ENCODE measurements around the gene SULT1E1. TPM values are rescaled to one million over a fixed set of nuclear protein-coding genes. Genes with fewer than 3 reads are reported as not detected.

SULT1E1 gene
- total RNA-seq, 2 experiments from 2014 or later: not detected

DNA sequence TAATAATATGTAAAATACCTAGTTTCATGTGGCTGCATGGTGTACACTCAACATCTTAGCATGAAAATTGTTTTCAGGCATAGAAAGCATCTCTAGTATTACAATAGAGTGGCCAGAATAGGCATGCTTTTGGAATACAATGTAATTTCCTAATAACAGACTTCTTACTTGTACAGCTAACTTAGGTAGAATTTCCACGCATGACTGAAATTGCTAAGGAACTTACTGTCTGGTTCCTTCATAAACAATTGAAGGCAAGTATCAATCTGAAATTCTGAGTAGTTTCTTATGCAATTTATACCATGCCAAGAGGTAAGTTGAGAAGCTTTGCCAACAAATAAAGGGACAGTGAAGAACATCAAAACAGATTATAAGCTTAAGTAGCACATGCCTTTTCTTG is 26.7 kb downstream of the SULT1E1 start:
- DNase-seq (no peak), ATAC-seq (ENCODE audit: poor library complexity) (no peak)
- Mint-ChIP-seq H3K27ac (no peak overlapping the region), H3K4me3 (no peak overlapping the region), H3K4me1 (ENCODE audit: low read depth) (peaks cover 19% of the 10 kb centered on the region), H3K27me3 (no peaks in the 10 kb centered on the region), H3K36me3 (ENCODE audit: low read depth) (no peaks in the 10 kb centered on the region), H3K9me3 (no peaks in the 10 kb centered on the region)
- intact Hi-C loops (cut with DNase I, micrococcal nuclease): no loop called here
- TF ChIP-seq, protein P1, sequence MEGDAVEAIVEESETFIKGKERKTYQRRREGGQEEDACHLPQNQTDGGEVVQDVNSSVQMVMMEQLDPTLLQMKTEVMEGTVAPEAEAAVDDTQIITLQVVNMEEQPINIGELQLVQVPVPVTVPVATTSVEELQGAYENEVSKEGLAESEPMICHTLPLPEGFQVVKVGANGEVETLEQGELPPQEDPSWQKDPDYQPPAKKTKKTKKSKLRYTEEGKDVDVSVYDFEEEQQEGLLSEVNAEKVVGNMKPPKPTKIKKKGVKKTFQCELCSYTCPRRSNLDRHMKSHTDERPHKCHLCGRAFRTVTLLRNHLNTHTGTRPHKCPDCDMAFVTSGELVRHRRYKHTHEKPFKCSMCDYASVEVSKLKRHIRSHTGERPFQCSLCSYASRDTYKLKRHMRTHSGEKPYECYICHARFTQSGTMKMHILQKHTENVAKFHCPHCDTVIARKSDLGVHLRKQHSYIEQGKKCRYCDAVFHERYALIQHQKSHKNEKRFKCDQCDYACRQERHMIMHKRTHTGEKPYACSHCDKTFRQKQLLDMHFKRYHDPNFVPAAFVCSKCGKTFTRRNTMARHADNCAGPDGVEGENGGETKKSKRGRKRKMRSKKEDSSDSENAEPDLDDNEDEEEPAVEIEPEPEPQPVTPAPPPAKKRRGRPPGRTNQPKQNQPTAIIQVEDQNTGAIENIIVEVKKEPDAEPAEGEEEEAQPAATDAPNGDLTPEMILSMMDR (IDR thresholded peaks at IDR 0.05): no peak
- no peak overlapping the region for H3K4me3 ChIP-seq (ENCODE audit: low read length)
- no peaks in the 10 kb centered on the region for H3K36me3 ChIP-seq (ENCODE audit: insufficient read depth, low read length)
- peaks cover 0 to 3% of the 10 kb centered on the region in 2 experiments for H3K9me3 ChIP-seq (ENCODE audit: control insufficient read depth in 1 of 2, insufficient read depth in 1 of 2, low read length in 2 of 2)
- H3K4me1 ChIP-seq (ENCODE audit: insufficient read depth, low read length): peaks cover 12% of the 10 kb centered on the region
- no peak overlapping the region for H3K27ac ChIP-seq (ENCODE audit: low read depth in 1 of 2, low read length in 2 of 2)
- POLR2A ChIA-PET: no interaction called here
- CTCF ChIA-PET: no interaction called here
- no peaks in the 10 kb centered on the region for H3K27me3 ChIP-seq (ENCODE audit: control insufficient read depth in 1 of 2, insufficient read depth in 2 of 2, low read length in 2 of 2)

DNA sequence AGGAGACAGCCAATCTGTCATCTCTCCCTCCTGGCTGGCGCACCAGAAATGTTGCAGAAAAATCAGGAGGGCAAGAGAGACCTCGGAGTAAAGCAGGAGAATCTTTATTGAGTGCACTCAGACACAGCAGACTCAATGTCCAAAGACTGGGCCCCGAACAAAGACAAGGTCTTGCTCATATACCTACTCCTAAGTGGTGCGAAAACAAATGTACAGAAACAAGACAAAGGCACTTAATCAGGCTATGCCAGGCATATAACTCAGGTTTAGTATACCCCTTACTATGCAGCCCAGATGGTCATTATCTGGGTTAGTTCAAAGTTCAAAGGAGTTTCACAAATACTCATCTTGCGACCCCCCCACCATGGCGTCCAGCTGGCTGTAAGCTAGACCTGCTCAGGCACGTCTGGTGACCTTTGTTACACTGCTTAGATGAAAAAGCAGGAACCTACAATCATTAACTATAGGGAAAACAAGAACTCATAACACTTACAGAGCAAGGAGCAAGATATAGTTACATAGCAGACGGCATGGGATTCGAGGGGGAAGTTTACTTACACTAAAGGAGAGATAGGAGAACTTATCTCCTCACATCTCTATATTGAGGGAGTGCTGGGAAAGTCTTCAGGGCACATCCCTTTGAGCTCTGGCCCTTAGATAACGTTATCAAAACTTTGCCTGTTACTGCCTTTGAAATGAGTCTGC is 27.5 kb downstream of the SULT1E1 start:
- Mint-ChIP-seq H3K9me3 (no peaks in the 10 kb centered on the region), H3K27ac (no peak overlapping the region), H3K4me3 (peak overlapping the region; percentile 28), H3K27me3 (no peaks in the 10 kb centered on the region), H3K4me1 (ENCODE audit: low read depth) (peaks cover 19% of the 10 kb centered on the region), H3K36me3 (ENCODE audit: low read depth) (no peaks in the 10 kb centered on the region)
- H3K4me1 ChIP-seq (ENCODE audit: insufficient read depth, low read length): peaks cover 12% of the 10 kb centered on the region
- ChIA-PET CTCF (no interaction called here), POLR2A (no interaction called here)
- H3K27me3 ChIP-seq (ENCODE audit: control insufficient read depth in 1 of 2, insufficient read depth in 2 of 2, low read length in 2 of 2): no peaks in the 10 kb centered on the region
- H3K4me3 ChIP-seq (ENCODE audit: low read length): no peak overlapping the region
- no peaks in the 10 kb centered on the region for H3K36me3 ChIP-seq (ENCODE audit: insufficient read depth, low read length)
- H3K27ac ChIP-seq (ENCODE audit: low read depth in 1 of 2, low read length in 2 of 2): no peak overlapping the region
- intact Hi-C loops (cut with DNase I, micrococcal nuclease): no loop called here
- no peak for DNase-seq
- H3K9me3 ChIP-seq (ENCODE audit: control insufficient read depth in 1 of 2, insufficient read depth in 1 of 2, low read length in 2 of 2): peaks cover 0 to 3% of the 10 kb centered on the region in 2 experiments
- TF ChIP-seq, protein P1 (IDR thresholded peaks at IDR 0.05): no peak
- no peak for ATAC-seq (ENCODE audit: poor library complexity)

DNA sequence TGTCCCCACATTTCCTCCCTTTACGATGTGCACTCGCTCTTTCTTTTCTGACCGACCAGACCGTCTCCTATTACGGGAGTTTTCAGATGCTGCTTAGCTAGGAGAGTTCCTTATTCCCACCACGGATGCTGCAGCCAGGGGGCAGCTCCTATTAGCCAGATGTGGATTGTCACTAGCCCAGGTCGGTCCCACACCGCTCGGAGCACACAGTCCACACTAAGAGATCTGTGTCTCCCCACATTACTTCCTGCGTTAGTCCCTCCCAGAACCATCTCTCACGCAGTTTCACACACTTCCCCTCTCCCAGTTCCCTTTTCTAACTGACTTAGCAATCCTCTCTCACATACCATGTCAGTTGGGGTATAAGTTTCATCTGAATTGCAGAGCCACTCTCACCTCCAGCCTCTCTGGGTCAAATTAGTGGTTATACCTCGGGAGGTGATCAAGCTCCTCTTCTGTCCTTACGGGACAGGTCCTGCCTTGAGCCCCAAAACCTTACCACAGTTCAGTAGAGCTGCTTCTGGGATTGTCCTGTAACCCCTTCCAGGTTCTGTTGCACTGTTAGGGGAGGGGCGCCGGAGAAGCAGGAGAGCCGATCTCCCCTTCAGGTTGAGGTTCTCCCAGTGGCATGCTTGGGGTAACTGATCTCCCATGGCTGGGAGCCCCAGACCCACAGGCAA is 28.2 kb downstream of the SULT1E1 start:
- Mint-ChIP-seq H3K36me3 (ENCODE audit: low read depth) (no peaks in the 10 kb centered on the region), H3K27ac (peak overlapping the region; percentile 31), H3K4me1 (ENCODE audit: low read depth) (peaks cover 19% of the 10 kb centered on the region), H3K27me3 (no peaks in the 10 kb centered on the region), H3K4me3 (peak overlapping the region; percentile 90), H3K9me3 (no peaks in the 10 kb centered on the region)
- H3K4me1 ChIP-seq (ENCODE audit: insufficient read depth, low read length): peaks cover 12% of the 10 kb centered on the region
- DNase-seq (peak in 4 of 14 experiments; percentile 33 to 56 (median 49)), ATAC-seq (ENCODE audit: poor library complexity) (peak; percentile 74)
- H3K4me3 ChIP-seq (ENCODE audit: low read length): peak overlapping the region; percentile 46
- peaks cover 0 to 3% of the 10 kb centered on the region in 2 experiments for H3K9me3 ChIP-seq (ENCODE audit: control insufficient read depth in 1 of 2, insufficient read depth in 1 of 2, low read length in 2 of 2)
- intact Hi-C loops (cut with DNase I, micrococcal nuclease): loop anchor here in 1 of 2 experiments (2.0 kb wide), 1 partner anchor 49 kb away; no protein-coding TSS in a partner anchor
- no peaks in the 10 kb centered on the region for H3K27me3 ChIP-seq (ENCODE audit: control insufficient read depth in 1 of 2, insufficient read depth in 2 of 2, low read length in 2 of 2)
- no peaks in the 10 kb centered on the region for H3K36me3 ChIP-seq (ENCODE audit: insufficient read depth, low read length)
- POLR2A ChIA-PET: interaction anchor here (1.6 kb wide), 1 partner anchor 71 kb away, joined by 9 read pairs; the partner anchor contains the start of gene SULT1B1
- TF ChIP-seq, protein P1 (IDR thresholded peaks at IDR 0.05): no peak
- CTCF ChIA-PET: no interaction called here
- H3K27ac ChIP-seq (ENCODE audit: low read depth in 1 of 2, low read length in 2 of 2): no peak overlapping the region

All from CD4-positive, alpha-beta T cell (primary cell).